Stimulated activated CD8-positive, alpha-beta memory T cell treated with anti-CD3 and anti-CD28 coated beads, Interleukin-4, amount 100 ng/mL, for 24 hours (primary cell): ENCODE data around the gene DUOXA2.
"Not testable (repeated sequence)": the region's sequence is repeated elsewhere in the genome, so short reads cannot be mapped to it uniquely, and the experiment has no call there.

Source experiments
- DNase-seq: peaks from one replicate; pipeline ENCODE4 v3.0.0-alpha.2; 2020; ENCODE audit warnings: low read depth

Gene DUOXA2

DNA sequence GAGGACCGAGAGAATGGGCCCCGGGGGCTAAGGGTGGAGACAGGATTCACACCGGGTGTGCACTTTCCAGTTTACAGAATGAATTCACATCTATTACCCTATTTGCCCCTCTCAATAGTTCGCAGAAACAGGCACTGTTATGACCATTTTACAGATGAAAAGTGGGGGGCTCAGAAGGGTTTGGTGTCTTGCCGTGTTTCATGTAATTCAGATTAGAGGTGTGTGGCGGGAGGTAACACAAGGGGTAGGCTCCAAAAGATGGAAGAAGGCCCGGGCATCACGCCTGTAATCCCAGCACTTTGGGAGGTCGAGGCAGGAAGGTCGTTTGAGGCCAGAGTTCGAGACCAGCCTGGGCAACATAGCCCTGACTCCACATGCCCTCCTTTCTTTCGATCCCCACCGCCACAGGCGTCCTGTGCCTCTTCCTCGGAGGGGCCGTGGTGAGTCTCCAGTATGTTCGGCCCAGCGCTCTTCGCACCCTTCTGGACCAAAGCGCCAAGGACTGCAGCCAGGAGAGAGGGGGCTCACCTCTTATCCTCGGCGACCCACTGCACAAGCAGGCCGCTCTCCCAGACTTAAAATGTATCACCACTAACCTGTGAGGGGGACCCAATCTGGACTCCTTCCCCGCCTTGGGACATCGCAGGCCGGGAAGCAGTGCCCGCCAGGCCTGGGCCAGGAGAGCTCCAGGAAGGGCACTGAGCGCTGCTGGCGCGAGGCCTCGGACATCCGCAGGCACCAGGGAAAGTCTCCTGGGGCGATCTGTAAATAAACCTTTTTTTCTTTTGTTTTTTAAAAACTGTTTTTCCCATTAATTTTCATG lies 3.4 kb downstream of the DUOXA2 start:
- DNase-seq, result no peak

DNA sequence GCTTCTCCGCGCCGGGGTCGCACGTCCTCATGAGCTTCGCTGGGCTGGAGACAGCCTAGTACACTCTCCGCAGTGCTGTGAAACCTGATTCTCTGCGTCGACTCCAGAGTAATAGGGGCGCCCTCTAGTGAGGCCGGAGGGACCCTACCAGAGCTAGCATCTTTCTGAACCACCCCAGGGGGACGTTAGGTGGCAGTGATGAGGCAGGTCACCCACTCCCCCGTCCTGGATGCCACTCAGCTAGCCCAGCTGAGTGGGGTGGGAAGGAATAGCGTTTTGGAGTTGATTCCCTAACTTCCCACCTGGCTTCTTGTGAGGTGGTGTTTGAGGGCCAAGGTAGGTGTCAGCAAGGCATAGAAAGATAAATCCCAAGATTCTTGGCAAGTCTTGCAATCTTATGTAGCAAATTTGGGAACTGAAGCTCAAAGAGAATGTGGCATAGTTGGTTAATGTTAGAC lies 4.0 kb downstream of the DUOXA2 start:
- peak; percentile 69 for DNase-seq

DNA sequence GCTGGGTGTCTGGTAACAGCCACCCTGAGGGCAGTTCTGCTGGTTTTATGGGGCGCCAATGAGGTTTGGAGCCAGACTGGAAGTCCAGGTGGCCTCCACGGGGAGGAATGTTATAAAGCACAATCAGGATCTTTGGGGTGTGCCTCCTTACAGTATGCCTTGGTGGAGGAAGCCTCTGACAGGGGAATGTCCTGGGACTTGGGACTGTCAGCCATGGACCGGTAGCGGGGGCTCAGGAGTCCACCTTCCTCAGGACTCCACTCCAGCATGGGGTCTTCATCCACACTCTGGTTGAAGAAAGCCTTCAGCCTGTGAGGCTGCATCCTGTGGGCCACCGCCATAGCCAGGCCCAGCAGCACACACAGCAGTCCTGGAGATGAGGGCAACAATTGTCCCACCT lies 4.9 kb downstream of the DUOXA2 start:
- DNase-seq, result no peak

DNA sequence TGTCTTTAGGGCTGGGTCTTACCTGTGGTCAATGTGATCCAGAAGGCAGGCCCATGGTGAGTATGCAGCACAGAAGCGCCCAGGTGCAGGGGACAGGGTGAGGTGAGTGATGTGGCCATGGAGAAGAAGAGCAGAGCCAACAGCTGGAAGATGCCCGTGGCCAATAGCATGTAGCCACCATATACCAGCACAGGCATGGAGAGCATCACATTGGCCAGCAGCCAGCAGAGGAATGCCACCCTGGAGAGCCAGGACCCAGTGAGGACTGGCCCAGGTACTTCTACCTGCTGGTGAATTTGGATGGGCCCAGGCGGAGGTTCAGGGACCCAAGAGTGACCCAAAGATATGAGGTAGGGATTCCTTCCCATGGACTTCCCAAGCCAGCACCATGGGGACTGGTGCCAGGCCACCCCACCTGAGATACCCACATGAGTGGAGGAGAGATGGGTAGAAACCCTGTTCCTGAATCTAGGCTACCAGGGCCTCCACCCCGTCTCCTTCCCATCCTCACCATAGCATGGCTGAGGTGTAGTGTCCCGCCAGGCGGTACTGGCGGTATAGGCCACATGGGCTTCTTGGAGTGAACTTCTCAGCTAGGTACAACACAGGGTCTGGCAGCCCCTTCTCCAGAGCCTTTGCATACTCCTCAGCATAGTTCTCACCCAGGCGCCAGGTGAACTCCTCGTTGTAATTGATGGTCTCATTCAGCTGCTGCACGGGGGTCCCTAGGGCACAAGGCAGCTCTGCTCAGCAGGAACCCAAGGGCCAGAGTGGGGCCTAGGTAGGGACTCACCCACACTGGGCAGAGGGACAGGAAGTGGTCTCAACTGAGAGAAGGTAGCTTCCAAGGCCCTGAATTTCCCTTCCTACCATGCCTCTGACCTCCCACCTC lies 6.2 kb downstream of the DUOXA2 start:
- no peak for DNase-seq

DNA sequence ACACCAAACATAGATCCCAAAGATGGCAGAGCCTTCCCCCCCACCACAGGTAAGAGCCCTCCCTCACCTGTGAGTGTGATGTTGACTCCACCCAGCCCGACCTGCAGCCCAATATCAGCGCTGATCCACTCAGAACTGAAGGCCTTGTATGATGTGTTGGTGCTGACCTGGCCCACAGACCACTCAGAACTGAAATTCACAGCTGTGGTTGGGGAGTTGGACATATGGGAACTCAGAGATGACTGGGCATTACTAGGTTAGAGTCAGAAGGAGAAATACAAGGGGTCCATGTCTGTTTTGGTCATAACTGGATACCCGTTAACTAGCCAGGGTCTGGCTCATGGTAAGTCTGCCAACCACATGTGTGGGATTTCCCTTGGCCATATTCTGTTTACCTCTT lies 6.9 kb downstream of the DUOXA2 start:
- no peak for DNase-seq

DNA sequence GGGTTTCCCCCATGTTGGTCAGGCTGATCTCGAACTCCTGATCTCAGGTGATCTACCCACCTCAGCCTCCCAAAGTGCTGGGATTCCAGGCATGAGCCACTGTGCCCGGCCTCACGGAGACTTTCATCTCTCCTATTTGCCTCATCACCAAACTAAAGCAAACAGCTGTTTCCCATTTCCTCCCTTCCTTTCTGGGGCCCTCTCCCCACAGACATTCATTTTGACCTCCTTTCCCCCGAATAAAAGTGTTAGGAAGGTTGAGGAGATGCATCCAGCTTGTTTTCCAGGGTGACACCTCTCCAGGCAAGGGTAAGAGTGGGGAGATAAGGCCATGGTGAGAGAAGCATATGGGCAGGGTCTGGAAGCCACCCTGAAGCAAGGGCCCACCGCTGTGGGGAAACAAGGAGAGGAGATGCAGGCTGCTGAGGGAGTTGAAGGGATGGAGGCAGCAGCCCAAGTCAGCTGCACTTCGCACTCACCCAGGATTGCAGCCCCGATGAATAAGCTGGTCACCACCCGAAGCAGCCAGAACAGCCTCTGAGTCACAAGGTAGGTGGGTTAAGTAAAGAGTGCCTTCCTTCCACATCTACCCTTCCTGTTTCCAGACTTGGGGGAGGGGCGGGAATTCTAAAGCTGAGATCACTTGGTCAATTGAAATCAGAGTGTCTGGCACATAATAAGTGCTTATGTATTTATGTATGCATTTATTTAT lies 7.7 kb downstream of the DUOXA2 start:
- DNase-seq, result no peak

DNA sequence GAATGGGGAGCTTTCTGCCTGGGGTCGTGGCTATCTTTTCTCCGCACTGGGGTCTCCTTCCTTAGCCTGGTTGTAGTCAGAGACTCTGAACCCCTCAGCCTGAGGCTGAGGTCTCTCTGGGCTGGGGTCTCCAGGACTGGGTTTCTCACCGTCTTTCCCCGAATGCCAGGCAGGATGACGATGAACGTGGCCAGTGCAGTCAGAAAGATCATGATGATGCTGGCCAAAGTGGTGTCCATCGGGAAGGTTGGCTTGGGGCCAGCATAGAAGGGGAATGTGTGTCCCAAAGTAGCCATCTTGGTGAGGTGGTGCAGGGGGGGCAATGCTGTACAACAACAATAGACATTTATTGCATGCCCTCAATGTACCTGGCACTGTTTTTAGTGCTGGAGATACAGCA lies 8.6 kb downstream of the DUOXA2 start:
- DNase-seq, result no peak

DNA sequence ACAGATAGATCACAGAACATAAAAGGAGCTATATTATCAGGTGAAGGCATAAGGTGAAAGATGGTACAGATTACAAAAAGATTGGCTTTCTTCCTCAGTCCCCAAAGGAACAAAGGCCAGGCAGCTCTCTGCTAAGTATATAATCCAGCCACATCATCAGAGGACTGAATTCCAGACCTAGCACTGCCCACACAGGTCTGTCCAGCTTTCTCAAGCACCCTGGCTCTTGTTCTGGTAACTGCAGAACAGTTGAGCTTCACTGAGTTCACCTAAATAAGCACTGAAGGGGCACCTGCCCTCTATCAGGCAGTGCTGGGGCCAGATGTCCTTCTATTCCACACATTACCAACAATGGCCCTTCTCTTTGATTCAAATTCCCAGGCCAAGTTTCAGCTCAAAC lies 9.3 kb downstream of the DUOXA2 start:
- DNase-seq, result no peak

DNA sequence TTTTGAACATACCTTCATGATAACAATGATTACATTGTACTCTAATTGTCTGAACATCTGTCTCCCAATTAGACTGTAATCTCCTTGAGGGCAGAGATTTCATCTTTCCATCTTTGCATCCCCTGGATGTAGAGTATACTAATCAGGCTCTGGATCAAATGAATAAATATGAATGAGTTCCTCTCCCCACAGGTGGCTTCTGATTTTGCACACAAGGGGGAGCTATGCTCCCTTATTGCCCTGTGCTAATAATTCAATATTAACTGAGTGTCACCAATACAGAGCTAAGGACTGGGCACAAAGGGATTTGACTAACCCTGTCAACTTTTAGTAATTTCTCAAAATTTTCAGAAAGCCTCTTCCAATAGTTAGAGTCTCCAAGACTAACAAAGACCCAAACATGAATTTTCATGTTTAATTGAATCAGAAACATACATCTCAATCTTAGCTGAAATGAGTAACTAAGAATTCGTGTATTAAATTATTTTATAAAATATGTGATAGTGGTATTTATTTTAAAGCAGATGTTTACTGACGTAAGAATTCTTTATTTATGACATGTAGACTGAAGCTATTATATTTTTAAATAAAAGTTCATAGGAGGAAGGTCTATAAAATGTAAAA lies 12.5 kb downstream of the DUOXA2 start:
- DNase-seq, result no peak

DNA sequence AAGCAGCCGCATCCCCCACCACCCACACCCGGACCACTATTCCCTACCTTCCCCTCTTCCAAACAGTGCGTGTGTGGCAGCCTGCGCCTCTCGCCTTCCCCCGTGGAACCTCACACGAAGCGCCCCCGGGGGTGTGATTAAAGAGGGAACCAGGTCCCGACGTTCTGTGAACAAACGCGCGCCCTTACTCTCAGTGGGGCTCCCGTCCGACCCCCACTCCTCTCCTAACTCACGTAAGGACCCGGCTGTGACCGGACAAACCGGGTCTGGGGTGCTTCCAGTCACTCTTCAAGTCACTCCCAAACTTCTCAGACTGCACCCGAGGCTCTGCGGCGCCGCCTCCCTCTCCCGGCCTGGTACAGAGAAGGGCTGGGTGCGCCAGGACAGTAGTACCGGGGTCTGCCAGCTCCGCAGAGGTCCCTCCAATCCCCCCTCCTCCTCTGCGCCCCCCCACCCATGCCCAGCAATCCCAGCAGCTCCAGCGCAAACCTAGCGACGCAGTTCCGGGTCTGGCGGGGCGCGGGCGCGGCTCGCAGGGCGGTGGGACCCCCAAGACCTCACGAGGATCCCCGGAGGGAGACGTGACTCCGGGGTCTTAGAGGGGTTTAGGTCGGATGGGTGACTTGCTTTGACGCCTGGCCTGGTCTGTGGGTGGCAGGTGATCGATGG lies 15.0 kb downstream of the DUOXA2 start:
- DNase-seq, result no peak

DNA sequence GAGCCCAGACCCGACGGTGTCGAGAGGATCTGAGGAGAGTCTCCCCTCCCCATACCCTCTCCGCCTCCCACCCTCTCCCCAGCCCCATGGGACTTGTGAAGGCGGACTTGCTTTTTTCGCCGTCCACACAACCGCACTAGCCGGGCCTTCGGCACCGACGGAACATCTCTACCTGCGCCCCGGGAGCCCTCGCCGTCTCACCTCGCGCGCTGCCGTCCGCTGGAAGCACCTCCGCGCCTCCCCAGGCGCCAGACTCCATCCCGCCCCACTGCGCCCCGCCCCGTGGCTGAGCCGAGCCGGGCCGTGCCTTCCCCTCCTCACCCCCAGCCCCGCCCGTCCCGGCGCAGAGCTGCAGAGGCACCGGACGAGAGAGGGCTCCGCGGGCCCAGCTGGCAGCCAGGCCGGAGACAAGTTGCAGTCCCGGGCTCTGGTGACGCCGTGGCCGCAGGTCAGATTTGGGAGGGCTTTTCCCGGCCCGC lies 15.6 kb downstream of the DUOXA2 start, which contains the start of the genes DUOX1 and DUOXA1:
Gene DUOX1, plus strand, starts transcription at position 344 of the 479 bp plus-strand sequence. CDS start 1,973 bp downstream, outside the sequence.
Gene DUOXA1, minus strand, starts transcription at position 229 of the 479 bp plus-strand sequence. CDS start 6,865 bp downstream, outside the sequence.
- DNase-seq, result no peak

DNA sequence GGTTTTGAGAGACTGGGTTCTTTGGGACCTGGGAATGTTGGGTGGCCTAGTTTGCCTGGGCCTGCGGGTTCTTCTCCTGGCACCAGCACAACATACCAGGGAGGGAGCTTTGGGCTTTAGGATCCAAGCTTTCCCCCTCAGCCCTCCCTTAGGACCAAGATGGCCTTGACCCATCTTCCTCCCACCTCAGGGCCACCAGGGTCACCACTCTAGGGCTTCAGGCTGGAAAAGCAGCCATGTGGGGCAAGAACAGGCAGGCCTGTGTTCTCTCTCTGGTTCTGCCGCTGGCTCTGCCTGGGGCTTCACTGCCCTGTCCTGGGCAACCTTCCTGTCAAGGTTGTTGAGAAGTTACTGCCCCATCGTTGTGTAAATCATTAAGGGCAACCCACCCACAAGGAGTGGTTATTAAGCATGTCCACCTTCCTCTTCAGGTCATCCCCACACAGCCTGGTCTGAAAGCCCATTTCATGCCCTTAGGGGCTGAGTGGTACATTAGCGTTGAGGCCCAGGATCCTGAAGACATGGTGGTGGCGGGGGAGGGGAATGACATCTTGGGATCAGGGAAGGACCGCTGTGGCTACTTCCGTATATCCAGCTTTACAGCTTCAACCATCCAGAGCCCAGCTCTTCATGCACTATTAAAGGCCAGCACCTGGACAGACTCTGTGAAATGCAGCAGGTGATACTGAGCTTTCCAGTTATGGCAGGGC lies 16.3 kb downstream of the DUOXA2 start:
- no peak for DNase-seq

DNA sequence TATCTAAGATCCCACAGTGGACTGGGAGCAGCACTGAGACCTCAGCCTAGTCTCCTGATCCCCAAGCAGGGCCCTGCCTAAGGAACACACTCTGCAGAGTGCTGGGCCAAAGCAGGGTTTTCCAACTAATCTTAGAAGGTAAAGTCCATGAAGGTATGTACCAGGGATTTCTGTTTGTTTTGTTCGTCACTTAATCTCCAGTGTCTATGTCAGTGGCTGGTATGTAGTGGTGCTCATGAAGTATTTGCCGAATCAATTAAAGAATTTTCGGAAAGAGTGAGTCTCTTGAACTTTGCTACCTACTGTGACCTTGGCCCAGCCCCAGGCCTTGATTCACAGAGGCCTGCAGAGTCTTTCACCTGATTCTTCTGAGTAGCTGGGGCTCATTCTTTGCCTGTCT lies 17.4 kb downstream of the DUOXA2 start:
- DNase-seq, result no peak

DNA sequence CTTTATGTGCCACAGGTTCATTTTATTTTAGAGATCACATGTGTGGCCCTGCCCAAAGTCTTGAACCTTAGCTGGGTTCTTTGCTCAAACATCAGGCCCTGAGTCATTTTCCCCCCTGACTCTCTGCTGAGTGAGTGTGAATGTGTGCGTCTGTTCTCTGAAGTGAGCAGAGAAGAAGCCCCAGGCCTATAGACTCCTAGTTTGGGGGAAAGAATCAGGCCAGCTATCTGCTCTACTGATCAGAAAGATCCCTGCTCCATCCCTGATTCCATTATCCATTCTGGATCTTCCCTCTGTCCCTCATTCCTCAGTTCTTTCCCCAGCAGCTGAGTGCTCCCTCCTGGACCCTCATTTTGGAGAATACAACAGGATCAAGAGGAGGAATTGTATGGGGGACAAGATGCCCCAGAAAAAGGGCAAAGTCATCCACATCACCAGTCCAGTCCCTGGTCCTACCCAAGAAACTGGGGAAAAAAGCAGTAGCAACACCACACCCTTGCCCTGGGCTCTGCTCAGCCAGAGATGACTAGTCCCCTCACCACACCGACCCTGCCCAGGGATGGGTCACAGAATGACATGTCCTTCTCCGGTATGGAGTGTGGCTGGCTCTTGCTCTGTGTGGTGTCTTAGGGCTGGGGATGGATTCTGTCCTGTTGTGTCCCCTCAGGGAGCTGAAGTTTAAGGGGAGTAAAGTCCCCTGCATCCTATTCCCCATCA lies 18.9 kb downstream of the DUOXA2 start:
- no peak for DNase-seq

DNA sequence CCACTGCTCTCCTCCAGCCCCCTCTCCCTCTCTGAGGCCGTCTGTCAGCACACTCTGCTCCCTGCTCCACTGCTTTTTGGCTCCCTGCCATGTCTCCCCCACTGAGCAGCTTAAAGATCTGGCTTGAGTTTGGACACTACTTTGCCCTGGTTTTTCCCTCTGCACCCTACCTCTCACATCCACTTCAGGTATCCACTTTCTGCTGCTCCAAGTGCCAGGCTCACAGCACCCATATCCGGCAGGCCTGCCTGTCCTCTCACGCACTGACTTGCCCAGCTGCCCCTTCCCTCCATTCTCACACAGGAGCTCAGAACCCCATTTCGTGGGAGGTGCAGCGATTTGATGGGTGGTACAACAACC lies 19.4 kb downstream of the DUOXA2 start:
- no peak for DNase-seq

DNA sequence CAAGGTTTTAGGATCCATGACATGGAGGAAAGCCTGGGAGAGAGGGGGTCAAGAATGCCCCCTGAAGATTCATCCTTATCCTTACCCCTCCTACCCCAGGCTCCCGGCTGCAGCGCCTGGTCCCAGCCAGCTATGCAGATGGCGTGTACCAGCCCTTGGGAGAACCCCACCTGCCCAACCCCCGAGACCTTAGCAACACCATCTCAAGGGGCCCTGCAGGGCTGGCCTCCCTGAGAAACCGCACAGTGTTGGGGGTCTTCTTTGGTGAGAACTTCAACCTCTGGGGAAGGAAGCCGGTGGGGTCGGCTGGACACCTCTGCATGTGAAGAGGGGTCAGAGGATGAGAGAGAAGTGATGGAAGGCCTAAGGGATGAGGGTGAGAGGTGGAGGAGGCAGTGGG lies 19.9 kb downstream of the DUOXA2 start:
- DNase-seq, result no peak

DNA sequence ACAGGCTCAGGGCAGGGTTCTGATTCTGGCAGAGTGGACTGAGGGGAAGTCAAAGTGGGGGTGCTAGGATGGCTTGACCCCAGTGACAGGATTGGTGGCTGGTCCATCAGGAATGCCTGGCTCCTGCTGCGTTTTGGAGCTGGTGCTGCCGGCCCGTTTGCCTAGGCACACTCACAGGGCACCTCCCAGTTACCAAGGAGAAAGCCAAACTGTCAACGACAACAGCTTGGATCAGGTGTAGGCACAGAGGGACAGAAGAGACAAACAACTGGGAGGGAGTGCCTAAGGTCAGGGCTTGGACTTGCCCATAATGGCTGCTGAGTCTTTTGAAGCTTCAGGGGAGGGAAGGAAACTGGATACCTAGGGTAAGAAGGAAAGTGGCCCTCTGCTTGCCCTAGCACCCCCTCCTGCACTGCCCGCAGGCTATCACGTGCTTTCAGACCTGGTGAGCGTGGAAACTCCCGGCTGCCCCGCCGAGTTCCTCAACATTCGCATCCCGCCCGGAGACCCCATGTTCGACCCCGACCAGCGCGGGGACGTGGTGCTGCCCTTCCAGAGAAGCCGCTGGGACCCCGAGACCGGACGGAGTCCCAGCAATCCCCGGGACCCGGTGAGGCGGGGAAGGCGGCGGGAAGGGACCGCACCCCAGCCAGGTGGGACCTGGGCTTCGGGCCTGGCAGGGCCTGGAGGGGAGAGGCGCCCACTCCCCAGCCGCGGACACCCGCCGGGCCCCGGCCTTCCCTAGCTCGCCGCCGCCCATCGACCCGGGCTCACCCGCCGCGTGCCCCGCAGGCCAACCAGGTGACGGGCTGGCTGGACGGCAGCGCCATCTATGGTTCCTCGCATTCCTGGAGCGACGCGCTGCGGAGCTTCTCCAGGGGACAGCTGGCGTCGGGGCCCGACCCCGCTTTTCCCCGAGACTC lies 20.8 kb downstream of the DUOXA2 start:
- no peak for DNase-seq

DNA sequence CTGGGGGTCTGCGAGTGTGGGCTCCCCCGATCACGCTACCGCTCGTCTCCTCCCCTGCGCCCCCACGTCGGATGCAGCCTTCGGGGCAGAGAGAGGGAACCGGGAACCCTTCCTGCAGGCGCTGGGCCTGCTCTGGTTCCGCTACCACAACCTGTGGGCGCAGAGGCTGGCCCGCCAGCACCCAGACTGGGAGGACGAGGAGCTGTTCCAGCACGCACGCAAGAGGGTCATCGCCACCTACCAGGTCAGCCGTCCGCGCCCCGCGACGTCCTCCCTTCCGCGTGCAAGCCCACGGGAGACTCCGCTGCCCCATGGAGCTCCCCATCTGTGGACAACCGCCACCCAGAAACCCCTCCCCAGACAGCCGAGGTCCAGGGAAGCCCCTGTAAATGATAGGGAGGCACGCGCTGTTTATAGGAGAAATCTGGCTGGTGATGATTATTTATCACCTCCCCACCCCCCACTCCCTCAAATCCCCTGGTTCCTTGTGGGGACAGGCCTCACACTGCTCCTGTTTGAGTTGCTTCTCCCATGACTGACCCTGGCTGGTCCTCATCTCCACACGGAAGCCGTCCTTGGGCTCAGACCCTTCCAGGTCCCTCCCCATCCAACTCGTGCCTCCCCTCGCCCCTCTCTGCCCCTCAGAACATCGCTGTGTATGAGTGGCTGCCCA lies 21.7 kb downstream of the DUOXA2 start:
- not testable (repeated sequence) for DNase-seq
